Measurements from ENCODE around the gene SLC23A1. TPM values are rescaled to one million over a fixed set of nuclear protein-coding genes. Genes with fewer than 3 reads are reported as not detected.
"Not testable (repeated sequence)": the region's sequence is repeated elsewhere in the genome, so short reads cannot be mapped to it uniquely, and the experiment has no call there.

The SLC23A1 gene
- total and polyA plus RNA-seq, 4 donors: 10.0 to 18.0 (median 17.4) TPM

DNA sequence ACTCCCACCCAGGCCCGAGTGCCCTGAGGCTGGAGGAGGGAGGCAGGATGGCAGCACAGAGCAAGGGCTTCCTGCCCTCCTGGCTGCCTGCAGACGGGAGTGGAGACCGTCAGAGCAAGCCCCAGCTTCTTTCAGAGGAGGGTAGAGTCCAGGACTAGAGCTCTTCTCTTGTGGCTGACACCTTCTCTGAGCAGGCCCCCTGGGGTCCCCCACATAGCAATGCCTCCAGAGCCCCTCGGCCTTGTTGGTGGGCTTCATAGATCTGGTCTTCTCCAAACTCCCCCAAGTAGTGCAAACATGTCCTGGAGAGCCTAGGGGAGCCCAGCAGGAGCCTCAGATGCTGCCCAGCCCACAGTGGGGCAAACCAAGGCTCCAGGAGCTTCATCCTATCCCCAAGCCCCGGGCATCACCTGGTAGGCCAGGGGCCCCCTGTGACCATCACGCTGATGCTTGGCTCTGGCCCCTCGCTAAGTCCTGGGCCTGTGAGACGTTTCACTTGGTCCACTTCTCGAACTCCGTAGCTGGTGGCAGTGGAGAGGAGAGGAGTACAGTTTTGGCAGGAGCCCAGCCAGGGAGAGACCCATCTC, 4.6 kb upstream of the SLC23A1 start:
- DNase-seq (ENCODE audit: low spot score): no peak
- no peak overlapping the region for H3K9ac ChIP-seq (ENCODE audit: low read depth in 1 of 2, low read length in 2 of 2)
- H3K36me3 ChIP-seq (ENCODE audit: control insufficient read depth in 4 of 4, insufficient read depth in 3 of 4, low read depth in 1 of 4, low read length in 3 of 4): no peaks in the 10 kb centered on the region
- WGBS: 80% methylated on average over 10 of the region's 10 CpGs
- peaks cover 16 to 32% (median 28%) of the 10 kb centered on the region in 4 donors for H3K4me1 ChIP-seq (ENCODE audit: control insufficient read depth in 4 of 4, insufficient read depth in 4 of 4, low read length in 3 of 4)
- no peak for TF ChIP-seq FOXA1 (IDR thresholded peaks at IDR 0.05)
- no peak for TF ChIP-seq FOXA2 (IDR thresholded peaks at IDR 0.05)
- TF ChIP-seq SP1 (IDR thresholded peaks at IDR 0.05): no peak
- TF ChIP-seq, protein P1, sequence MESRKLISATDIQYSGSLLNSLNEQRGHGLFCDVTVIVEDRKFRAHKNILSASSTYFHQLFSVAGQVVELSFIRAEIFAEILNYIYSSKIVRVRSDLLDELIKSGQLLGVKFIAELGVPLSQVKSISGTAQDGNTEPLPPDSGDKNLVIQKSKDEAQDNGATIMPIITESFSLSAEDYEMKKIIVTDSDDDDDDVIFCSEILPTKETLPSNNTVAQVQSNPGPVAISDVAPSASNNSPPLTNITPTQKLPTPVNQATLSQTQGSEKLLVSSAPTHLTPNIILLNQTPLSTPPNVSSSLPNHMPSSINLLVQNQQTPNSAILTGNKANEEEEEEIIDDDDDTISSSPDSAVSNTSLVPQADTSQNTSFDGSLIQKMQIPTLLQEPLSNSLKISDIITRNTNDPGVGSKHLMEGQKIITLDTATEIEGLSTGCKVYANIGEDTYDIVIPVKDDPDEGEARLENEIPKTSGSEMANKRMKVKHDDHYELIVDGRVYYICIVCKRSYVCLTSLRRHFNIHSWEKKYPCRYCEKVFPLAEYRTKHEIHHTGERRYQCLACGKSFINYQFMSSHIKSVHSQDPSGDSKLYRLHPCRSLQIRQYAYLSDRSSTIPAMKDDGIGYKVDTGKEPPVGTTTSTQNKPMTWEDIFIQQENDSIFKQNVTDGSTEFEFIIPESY (IDR thresholded peaks at IDR 0.05): no peak
- TF ChIP-seq JUND (IDR thresholded peaks at IDR 0.05): no peak
- TF ChIP-seq, protein P2, sequence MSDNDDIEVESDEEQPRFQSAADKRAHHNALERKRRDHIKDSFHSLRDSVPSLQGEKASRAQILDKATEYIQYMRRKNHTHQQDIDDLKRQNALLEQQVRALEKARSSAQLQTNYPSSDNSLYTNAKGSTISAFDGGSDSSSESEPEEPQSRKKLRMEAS (IDR thresholded peaks at IDR 0.05): no peak
- no peak for TF ChIP-seq HNF4A (conservative IDR thresholded peaks at IDR 0.05)
- TF ChIP-seq, protein P3, sequence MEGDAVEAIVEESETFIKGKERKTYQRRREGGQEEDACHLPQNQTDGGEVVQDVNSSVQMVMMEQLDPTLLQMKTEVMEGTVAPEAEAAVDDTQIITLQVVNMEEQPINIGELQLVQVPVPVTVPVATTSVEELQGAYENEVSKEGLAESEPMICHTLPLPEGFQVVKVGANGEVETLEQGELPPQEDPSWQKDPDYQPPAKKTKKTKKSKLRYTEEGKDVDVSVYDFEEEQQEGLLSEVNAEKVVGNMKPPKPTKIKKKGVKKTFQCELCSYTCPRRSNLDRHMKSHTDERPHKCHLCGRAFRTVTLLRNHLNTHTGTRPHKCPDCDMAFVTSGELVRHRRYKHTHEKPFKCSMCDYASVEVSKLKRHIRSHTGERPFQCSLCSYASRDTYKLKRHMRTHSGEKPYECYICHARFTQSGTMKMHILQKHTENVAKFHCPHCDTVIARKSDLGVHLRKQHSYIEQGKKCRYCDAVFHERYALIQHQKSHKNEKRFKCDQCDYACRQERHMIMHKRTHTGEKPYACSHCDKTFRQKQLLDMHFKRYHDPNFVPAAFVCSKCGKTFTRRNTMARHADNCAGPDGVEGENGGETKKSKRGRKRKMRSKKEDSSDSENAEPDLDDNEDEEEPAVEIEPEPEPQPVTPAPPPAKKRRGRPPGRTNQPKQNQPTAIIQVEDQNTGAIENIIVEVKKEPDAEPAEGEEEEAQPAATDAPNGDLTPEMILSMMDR (IDR thresholded peaks at IDR 0.05; ENCODE audit: low read depth, low read length, missing input control): no peak
- TF ChIP-seq RXRA (IDR thresholded peaks at IDR 0.05): no peak
- TF ChIP-seq NR2F2 (IDR thresholded peaks at IDR 0.05): no peak
- TF ChIP-seq YY1 (IDR thresholded peaks at IDR 0.05): no peak
- no peak for TF ChIP-seq HNF4G (IDR thresholded peaks at IDR 0.05)
- H3K27me3 ChIP-seq (ENCODE audit: control insufficient read depth in 4 of 4, insufficient read depth in 4 of 4, low read length in 3 of 4): no peaks in the 10 kb centered on the region
- H3K4me3 ChIP-seq (ENCODE audit: low read depth in 1 of 3, low read length in 3 of 3): no peak overlapping the region
- no peaks in the 10 kb centered on the region for H3K9me3 ChIP-seq (ENCODE audit: control insufficient read depth in 4 of 4, low read length in 3 of 4)
- H3K27ac ChIP-seq (ENCODE audit: low read depth in 1 of 2, low read length in 2 of 2): no peak overlapping the region

DNA sequence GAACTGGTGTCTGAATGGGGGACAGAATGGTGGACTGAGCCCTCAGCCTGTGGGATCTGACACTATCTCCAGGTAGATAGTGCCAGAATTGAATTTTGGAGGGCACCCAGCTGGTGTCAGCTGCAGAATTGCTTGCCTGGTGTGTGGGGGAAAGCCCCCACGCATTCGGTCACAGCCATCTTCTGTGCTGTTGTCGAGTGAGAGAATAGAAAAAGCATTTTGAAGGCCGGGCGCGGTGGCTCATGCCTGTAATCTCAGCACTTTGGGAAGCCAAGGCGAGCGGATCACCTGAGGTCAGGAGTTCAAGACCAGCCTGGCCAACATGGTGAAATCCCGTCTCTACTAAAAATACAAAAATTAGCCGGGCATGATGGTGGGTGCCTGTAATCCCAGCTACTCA, 3.9 kb upstream of the SLC23A1 start:
- WGBS: 92% methylated on average over 10 of the region's 10 CpGs
- not testable (repeated sequence) for H3K9me3 ChIP-seq (ENCODE audit: control insufficient read depth in 4 of 4, low read length in 3 of 4); H3K4me3 ChIP-seq (ENCODE audit: low read depth in 1 of 3, low read length in 3 of 3); H3K27me3 ChIP-seq (ENCODE audit: control insufficient read depth in 4 of 4, insufficient read depth in 4 of 4, low read length in 3 of 4); H3K36me3 ChIP-seq (ENCODE audit: control insufficient read depth in 4 of 4, insufficient read depth in 3 of 4, low read depth in 1 of 4, low read length in 3 of 4); H3K27ac ChIP-seq (ENCODE audit: low read depth in 1 of 2, low read length in 2 of 2); DNase-seq (ENCODE audit: low spot score); H3K9ac ChIP-seq (ENCODE audit: low read depth in 1 of 2, low read length in 2 of 2)
- peaks cover 13 to 39% (median 33%) of the 10 kb centered on the region in 4 donors for H3K4me1 ChIP-seq (ENCODE audit: control insufficient read depth in 4 of 4, insufficient read depth in 4 of 4, low read length in 3 of 4)

DNA sequence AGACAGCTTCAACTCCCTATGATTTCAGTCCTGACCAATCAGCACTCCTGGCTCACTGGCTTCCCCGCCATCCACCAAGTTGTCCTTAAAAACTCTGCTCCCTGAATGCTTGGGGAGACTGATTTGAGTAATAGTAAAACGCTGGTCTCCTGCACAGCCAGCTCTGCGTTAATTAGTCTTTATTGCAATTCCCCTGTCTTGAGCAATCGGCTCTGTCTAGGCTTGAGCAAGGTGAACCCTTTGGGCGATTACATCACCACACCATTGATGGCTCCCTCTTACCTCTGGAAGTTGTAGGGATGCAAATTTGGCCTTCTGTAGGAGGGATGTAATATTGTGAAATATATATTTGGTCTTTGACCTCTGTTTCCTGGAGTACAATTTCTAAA, 2.9 kb upstream of the SLC23A1 start:
- no peaks in the 10 kb centered on the region for H3K9me3 ChIP-seq (ENCODE audit: control insufficient read depth in 4 of 4, low read length in 3 of 4)
- no peak for DNase-seq (ENCODE audit: low spot score)
- no peak overlapping the region for H3K4me3 ChIP-seq (ENCODE audit: low read depth in 1 of 3, low read length in 3 of 3)
- H3K36me3 ChIP-seq (ENCODE audit: control insufficient read depth in 4 of 4, insufficient read depth in 3 of 4, low read depth in 1 of 4, low read length in 3 of 4): no peaks in the 10 kb centered on the region
- H3K9ac ChIP-seq (ENCODE audit: low read depth in 1 of 2, low read length in 2 of 2): no peak overlapping the region
- 47% methylated on average over 5 of the region's 5 CpGs for WGBS
- H3K27me3 ChIP-seq (ENCODE audit: control insufficient read depth in 4 of 4, insufficient read depth in 4 of 4, low read length in 3 of 4): no peaks in the 10 kb centered on the region
- H3K4me1 ChIP-seq (ENCODE audit: control insufficient read depth in 4 of 4, insufficient read depth in 4 of 4, low read length in 3 of 4): peaks cover 16 to 41% (median 35%) of the 10 kb centered on the region in 4 donors
- H3K27ac ChIP-seq (ENCODE audit: low read depth in 1 of 2, low read length in 2 of 2): no peak overlapping the region
- TF ChIP-seq FOXA2 (IDR thresholded peaks at IDR 0.05) (no peak), YY1 (IDR thresholded peaks at IDR 0.05) (no peak), HNF4G (IDR thresholded peaks at IDR 0.05) (no peak), RAD21 (IDR thresholded peaks at IDR 0.05) (no peak), RXRA (IDR thresholded peaks at IDR 0.05) (peak; percentile 25 to 47), EGR1 (IDR thresholded peaks at IDR 0.05; ENCODE audit: low read depth in 2 of 2) (no peak), GABPA (IDR thresholded peaks at IDR 0.05 in 1 of 2, conservative IDR thresholded peaks at IDR 0.05 in 1 of 2) (no peak)
- TF ChIP-seq, protein P4, sequence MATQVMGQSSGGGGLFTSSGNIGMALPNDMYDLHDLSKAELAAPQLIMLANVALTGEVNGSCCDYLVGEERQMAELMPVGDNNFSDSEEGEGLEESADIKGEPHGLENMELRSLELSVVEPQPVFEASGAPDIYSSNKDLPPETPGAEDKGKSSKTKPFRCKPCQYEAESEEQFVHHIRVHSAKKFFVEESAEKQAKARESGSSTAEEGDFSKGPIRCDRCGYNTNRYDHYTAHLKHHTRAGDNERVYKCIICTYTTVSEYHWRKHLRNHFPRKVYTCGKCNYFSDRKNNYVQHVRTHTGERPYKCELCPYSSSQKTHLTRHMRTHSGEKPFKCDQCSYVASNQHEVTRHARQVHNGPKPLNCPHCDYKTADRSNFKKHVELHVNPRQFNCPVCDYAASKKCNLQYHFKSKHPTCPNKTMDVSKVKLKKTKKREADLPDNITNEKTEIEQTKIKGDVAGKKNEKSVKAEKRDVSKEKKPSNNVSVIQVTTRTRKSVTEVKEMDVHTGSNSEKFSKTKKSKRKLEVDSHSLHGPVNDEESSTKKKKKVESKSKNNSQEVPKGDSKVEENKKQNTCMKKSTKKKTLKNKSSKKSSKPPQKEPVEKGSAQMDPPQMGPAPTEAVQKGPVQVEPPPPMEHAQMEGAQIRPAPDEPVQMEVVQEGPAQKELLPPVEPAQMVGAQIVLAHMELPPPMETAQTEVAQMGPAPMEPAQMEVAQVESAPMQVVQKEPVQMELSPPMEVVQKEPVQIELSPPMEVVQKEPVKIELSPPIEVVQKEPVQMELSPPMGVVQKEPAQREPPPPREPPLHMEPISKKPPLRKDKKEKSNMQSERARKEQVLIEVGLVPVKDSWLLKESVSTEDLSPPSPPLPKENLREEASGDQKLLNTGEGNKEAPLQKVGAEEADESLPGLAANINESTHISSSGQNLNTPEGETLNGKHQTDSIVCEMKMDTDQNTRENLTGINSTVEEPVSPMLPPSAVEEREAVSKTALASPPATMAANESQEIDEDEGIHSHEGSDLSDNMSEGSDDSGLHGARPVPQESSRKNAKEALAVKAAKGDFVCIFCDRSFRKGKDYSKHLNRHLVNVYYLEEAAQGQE (IDR thresholded peaks at IDR 0.05): no peak
- TF ChIP-seq, protein P3 (IDR thresholded peaks at IDR 0.05; ENCODE audit: low read depth, low read length, missing input control): no peak
- TF ChIP-seq, protein P5, sequence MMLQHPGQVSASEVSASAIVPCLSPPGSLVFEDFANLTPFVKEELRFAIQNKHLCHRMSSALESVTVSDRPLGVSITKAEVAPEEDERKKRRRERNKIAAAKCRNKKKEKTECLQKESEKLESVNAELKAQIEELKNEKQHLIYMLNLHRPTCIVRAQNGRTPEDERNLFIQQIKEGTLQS (IDR thresholded peaks at IDR 0.05): peak; percentile 54

All from liver (tissue), 9 donors.